Hepatic stellate cell (primary cell): ENCODE measurements around the gene RPL10A.
A peak's percentile ranks its signal among the peaks of the same experiment; 100 is the strongest.

ENCODE experiments used
- DNase-seq: peaks from one replicate; pipeline ENCODE4 v3.0.0; 2011; ENCODE audit warnings: low spot score

Gene RPL10A

GRCh38 chr6:35492974-35493284 is 24.7 kb downstream of the RPL10A start:
- DNase-seq: no peak

- no peak for DNase-seq
Observed at GRCh38 chr6:35493307-35493983, 25.2 kb downstream of the RPL10A start.

GRCh38 chr6:35494161-35494563 is 26.0 kb downstream of the RPL10A start:
- peak; percentile 64 for DNase-seq

- no peak for DNase-seq
Observed at GRCh38 chr6:35495258-35496035, 27.2 kb downstream of the RPL10A start.

GRCh38 chr6:35496036-35496840 is 28.0 kb downstream of the RPL10A start:
- peak; percentile 75 for DNase-seq

- DNase-seq: peak; percentile 93
Observed at GRCh38 chr6:35496841-35497570, 28.8 kb downstream of the RPL10A start, which contains the start of gene TEAD3. TSS of gene TEAD3 (minus strand) at chr6:35497079.

GRCh38 chr6:35497571-35498421 is 29.6 kb downstream of the RPL10A start:
- DNase-seq: peak; percentile 80

GRCh38 chr6:35498422-35499067 is 30.3 kb downstream of the RPL10A start:
- DNase-seq: no peak

GRCh38 chr6:35499372-35499771 is 31.2 kb downstream of the RPL10A start:
- DNase-seq: no peak

GRCh38 chr6:35500782-35501181 is 32.6 kb downstream of the RPL10A start:
- peak; percentile 52 for DNase-seq

GRCh38 chr6:35501784-35502183 is 33.6 kb downstream of the RPL10A start:
- no peak for DNase-seq

GRCh38 chr6:35503534-35503933 is 35.3 kb downstream of the RPL10A start:
- DNase-seq: no peak

GRCh38 chr6:35505999-35506412 is 37.8 kb downstream of the RPL10A start:
- no peak for DNase-seq

GRCh38 chr6:35506536-35506935 is 38.3 kb downstream of the RPL10A start:
- no peak for DNase-seq

GRCh38 chr6:35507221-35507620 is 39.0 kb downstream of the RPL10A start:
- no peak for DNase-seq

- DNase-seq: no peak
Observed at GRCh38 chr6:35508027-35508426, 39.8 kb downstream of the RPL10A start.

- DNase-seq: no peak
Observed at GRCh38 chr6:35508542-35508941, 40.3 kb downstream of the RPL10A start.

- no peak for DNase-seq
Observed at GRCh38 chr6:35510916-35511561, 42.8 kb downstream of the RPL10A start.

GRCh38 chr6:35511562-35511941 is 43.4 kb downstream of the RPL10A start:
- DNase-seq: no peak

- no peak for DNase-seq
Observed at GRCh38 chr6:35512006-35512405, 43.8 kb downstream of the RPL10A start.
